NCI-H2029 (cell line): ENCODE data around the gene SEMA3A.
"Not testable (repeated sequence)": the region's sequence is repeated elsewhere in the genome, so short reads cannot be mapped to it uniquely, and the experiment has no call there.

Source experiments
- DNase-seq: peaks from one replicate; lab custom pipeline; 2025; lab: John Stamatoyannopoulos, UW

The SEMA3A gene

GRCh38 chr7:84108787-84109186 lies 85.8 kb downstream of the SEMA3A start:
- no peak for DNase-seq

GRCh38 chr7:84108119-84108518 lies 86.5 kb downstream of the SEMA3A start:
- no peak for DNase-seq

- DNase-seq: no peak
These were observed 87.3 kb downstream of the SEMA3A start for GRCh38 chr7:84107259-84107658.

GRCh38 chr7:84106291-84106690 lies 88.3 kb downstream of the SEMA3A start:
- no peak for DNase-seq

- DNase-seq: no peak
These were observed 89.0 kb downstream of the SEMA3A start for GRCh38 chr7:84105586-84105985.

GRCh38 chr7:84104826-84105225 lies 89.8 kb downstream of the SEMA3A start:
- DNase-seq: no peak

GRCh38 chr7:84102213-84102612 lies 92.4 kb downstream of the SEMA3A start:
- DNase-seq: no peak

GRCh38 chr7:84100866-84101265 lies 93.7 kb downstream of the SEMA3A start:
- DNase-seq: no peak

GRCh38 chr7:84095971-84096370 lies 98.6 kb downstream of the SEMA3A start:
- DNase-seq: no peak

- no peak for DNase-seq
These were observed 102.4 kb downstream of the SEMA3A start for GRCh38 chr7:84092207-84092606.

- no peak for DNase-seq
These were observed 103.3 kb downstream of the SEMA3A start for GRCh38 chr7:84091318-84091717.

- DNase-seq: no peak
These were observed 105.8 kb downstream of the SEMA3A start for GRCh38 chr7:84088802-84089201.

GRCh38 chr7:84085998-84086397 lies 108.6 kb downstream of the SEMA3A start:
- DNase-seq: no peak

- DNase-seq: no peak
These were observed 109.4 kb downstream of the SEMA3A start for GRCh38 chr7:84085147-84085546.

- DNase-seq: no peak
These were observed 110.7 kb downstream of the SEMA3A start for GRCh38 chr7:84083846-84084245.

GRCh38 chr7:84081973-84082522 lies 112.5 kb downstream of the SEMA3A start:
- no peak for DNase-seq

- no peak for DNase-seq
These were observed 117.3 kb downstream of the SEMA3A start for GRCh38 chr7:84077336-84077735.

- no peak for DNase-seq
These were observed 118.4 kb downstream of the SEMA3A start for GRCh38 chr7:84076219-84076618.

- DNase-seq: no peak
These were observed 121.3 kb downstream of the SEMA3A start for GRCh38 chr7:84073186-84073875.

GRCh38 chr7:84070770-84071169 lies 123.8 kb downstream of the SEMA3A start:
- DNase-seq: no peak

- no peak for DNase-seq
These were observed 124.5 kb downstream of the SEMA3A start for GRCh38 chr7:84069999-84070500.

- no peak for DNase-seq
These were observed 125.6 kb downstream of the SEMA3A start for GRCh38 chr7:84069033-84069432.

GRCh38 chr7:84062489-84062901 lies 132.1 kb downstream of the SEMA3A start:
- DNase-seq: not testable (repeated sequence)

- DNase-seq: no peak
These were observed 133.8 kb downstream of the SEMA3A start for GRCh38 chr7:84060760-84061261.
